Lung (tissue), 12 donors: ENCODE results near the gene KLK11. TPM values are rescaled to one million over a fixed set of nuclear protein-coding genes. Genes with fewer than 3 reads are reported as not detected.

ENCODE experiments used
- ATAC-seq: fragments of 200-7000 bp; cut with Tn5 transposase; one replicate; pipeline ENCODE4 v1.9.1; 2020; ENCODE audit warnings: moderate number of reproducible peaks; ENCODE audit not compliant: insufficient read depth, low FRiP score
- DNase-seq, 3 donors: peaks; one replicate each; pipeline ENCODE4 v3.0.0-alpha.2; 2013 to 2017
- H3K27ac ChIP-seq, 2 donors: one replicate each; pipeline ENCODE4 v1.5.1; 2013; ENCODE audit warnings: mild to moderate bottlenecking in 2 of 2, moderate library complexity in 2 of 2, control low read depth in 1 of 2, inconsistent platforms in 1 of 2, low read depth in 1 of 2, low read length in 1 of 2
- H3K27me3 ChIP-seq, 3 donors: one replicate each; pipeline ENCODE4 v1.5.1; 2013; ENCODE audit warnings: low read length in 2 of 3; ENCODE audit not compliant: control insufficient read depth in 3 of 3, insufficient read depth in 3 of 3
- H3K36me3 ChIP-seq, 4 donors: one replicate each; pipeline ENCODE4 v1.5.1; 2013; ENCODE audit warnings: low read length in 4 of 4, mild to moderate bottlenecking in 1 of 4, moderate library complexity in 1 of 4; ENCODE audit not compliant: control insufficient read depth in 4 of 4, insufficient read depth in 4 of 4
- H3K4me1 ChIP-seq, 5 donors: one replicate each; pipeline ENCODE4 v1.5.1; 2013; ENCODE audit warnings: low read length in 5 of 5, mild to moderate bottlenecking in 2 of 5, moderate library complexity in 1 of 5; ENCODE audit not compliant: control insufficient read depth in 5 of 5, insufficient read depth in 5 of 5
- H3K4me3 ChIP-seq: one replicate; pipeline ENCODE4 v1.5.1; 2013; ENCODE audit warnings: mild to moderate bottlenecking, control low read depth, moderate library complexity
- H3K9ac ChIP-seq, 2 donors: one replicate each; pipeline ENCODE4 v1.5.1; 2013; ENCODE audit warnings: low read length in 2 of 2, control low read depth in 1 of 2; ENCODE audit not compliant: insufficient read depth in 1 of 2
- H3K9me3 ChIP-seq, 4 donors: one replicate each; pipeline ENCODE4 v1.5.1; 2013; ENCODE audit warnings: low read length in 3 of 4, mild to moderate bottlenecking in 1 of 4, moderate library complexity in 1 of 4; ENCODE audit not compliant: control insufficient read depth in 4 of 4, insufficient read depth in 3 of 4
- WGBS, 2 donors: extraction: QIAGEN DNeasy Blood & Tissue Kit; methylation state at CpG; one replicate each; pipeline ENCODE4 v1.1.7; 2013; 5-methylcytosine and 5-hydroxymethylcytosine counted together
- polyA plus RNA-seq, 2 donors: library from polyadenylated mRNA; stranded (reverse); fragments of 200-250 nt; gene quantifications; one replicate each; pipeline ENCODE4 v1.2.1, GENCODE V29; 2013
- total RNA-seq, 2 donors: library from RNA; depleted of rRNA in 1 of 2; stranded (reverse); fragments of >200 nt in 1 of 2; gene quantifications; one replicate each; pipeline ENCODE4 v1.2.1, GENCODE V29; 2014 to 2021
- TF ChIP-seq, protein P1 (sequence below): IDR thresholded peaks from 2 replicates; pipeline ENCODE4 v1.5.1; 2012; ENCODE audit warnings: mild to moderate bottlenecking; ENCODE audit errors: control extremely low read depth, extremely low read depth
- donor health status: control.
- donor health status: control.
- donor health status: Bipolar disorder and iron deficiency.
- donor health status: healthy.
- donor health status: DM: yes; HTN: yes; CAD: no.

KLK11 gene
- total and polyA plus RNA-seq, 4 donors, result 14.1 to 38.6 (median 19.5) TPM

DNA sequence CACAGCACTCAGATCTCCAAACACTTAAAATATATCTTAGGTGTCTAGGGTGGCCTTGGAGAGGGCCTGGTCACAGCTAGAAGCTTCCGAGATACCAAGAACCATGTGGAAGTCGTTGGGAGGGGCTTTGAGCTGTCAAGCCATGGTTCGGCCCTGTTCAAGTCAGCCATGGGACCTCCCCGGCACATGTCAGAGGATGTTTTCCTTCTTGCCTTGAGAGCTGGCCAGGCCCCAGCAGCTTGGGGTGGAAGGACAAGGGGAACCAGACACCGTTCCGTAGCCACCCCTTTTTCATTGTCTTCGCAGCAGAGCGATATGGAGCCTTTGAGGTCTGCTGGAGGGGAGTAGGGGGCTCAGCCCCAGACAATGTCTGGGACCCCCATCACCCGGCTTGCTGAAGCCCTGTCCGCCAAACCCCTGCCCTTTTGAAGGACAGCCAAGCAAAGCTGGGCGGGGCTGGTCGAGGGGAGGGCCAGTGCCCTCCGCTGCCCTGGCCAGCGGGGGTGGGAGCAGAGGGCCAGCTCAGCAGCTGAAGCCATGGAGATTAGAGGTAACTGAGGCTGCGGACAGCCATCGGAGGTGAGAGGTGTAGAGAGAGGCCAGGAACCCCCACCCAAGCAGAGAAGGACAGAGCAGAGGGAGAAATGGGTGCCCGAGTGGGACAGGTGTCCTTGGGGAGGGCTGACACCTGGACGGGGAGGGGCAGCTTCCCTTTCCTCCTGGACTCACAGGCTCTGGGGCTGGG lies 435 bp downstream of the KLK11 start:
- peaks cover 3 to 8% (median 4%) of the 10 kb centered on the region in 3 donors for H3K27me3 ChIP-seq
- WGBS, 2 donors, result 57 to 68% methylated on average over 18 of the region's 18 CpGs
- TF ChIP-seq, protein P1, sequence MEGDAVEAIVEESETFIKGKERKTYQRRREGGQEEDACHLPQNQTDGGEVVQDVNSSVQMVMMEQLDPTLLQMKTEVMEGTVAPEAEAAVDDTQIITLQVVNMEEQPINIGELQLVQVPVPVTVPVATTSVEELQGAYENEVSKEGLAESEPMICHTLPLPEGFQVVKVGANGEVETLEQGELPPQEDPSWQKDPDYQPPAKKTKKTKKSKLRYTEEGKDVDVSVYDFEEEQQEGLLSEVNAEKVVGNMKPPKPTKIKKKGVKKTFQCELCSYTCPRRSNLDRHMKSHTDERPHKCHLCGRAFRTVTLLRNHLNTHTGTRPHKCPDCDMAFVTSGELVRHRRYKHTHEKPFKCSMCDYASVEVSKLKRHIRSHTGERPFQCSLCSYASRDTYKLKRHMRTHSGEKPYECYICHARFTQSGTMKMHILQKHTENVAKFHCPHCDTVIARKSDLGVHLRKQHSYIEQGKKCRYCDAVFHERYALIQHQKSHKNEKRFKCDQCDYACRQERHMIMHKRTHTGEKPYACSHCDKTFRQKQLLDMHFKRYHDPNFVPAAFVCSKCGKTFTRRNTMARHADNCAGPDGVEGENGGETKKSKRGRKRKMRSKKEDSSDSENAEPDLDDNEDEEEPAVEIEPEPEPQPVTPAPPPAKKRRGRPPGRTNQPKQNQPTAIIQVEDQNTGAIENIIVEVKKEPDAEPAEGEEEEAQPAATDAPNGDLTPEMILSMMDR, result no peak
- H3K4me3 ChIP-seq, result no peak overlapping the region
- no peaks in the 10 kb centered on the region for H3K4me1 ChIP-seq
- no peaks in the 10 kb centered on the region for H3K36me3 ChIP-seq
- H3K27ac ChIP-seq, result no peak overlapping the region
- no peak overlapping the region for H3K9ac ChIP-seq
- DNase-seq (peak in 2 of 3 donors; percentile 11 to 21), ATAC-seq (no peak)
- peaks cover 0 to 11% (median 0%) of the 10 kb centered on the region in 4 donors for H3K9me3 ChIP-seq

- DNase-seq (no peak), ATAC-seq (no peak)
- TF ChIP-seq, protein P1, result no peak
- Histone ChIP-seq H3K9me3 (peaks cover 0 to 7% (median 0%) of the 10 kb centered on the region in 4 donors), H3K27me3 (peaks cover 3 to 9% (median 4%) of the 10 kb centered on the region in 3 donors), H3K36me3 (no peaks in the 10 kb centered on the region), H3K27ac (no peak overlapping the region), H3K4me3 (no peak overlapping the region), H3K4me1 (no peaks in the 10 kb centered on the region), H3K9ac (no peak overlapping the region)
- WGBS, 2 donors, result 64 to 75% methylated on average over 6 of the region's 6 CpGs
These were observed 1.0 kb downstream of the KLK11 start for GRCh38 chr19:51025401-51025800.

- H3K27ac ChIP-seq, result no peak overlapping the region
- no peak overlapping the region for H3K9ac ChIP-seq
- peaks cover 0 to 7% (median 0%) of the 10 kb centered on the region in 4 donors for H3K9me3 ChIP-seq
- peaks cover 3 to 13% (median 8%) of the 10 kb centered on the region in 3 donors for H3K27me3 ChIP-seq
- ATAC-seq (no peak), DNase-seq (no peak)
- H3K4me3 ChIP-seq, result no peak overlapping the region
- TF ChIP-seq, protein P1, result no peak
- H3K4me1 ChIP-seq, result no peaks in the 10 kb centered on the region
- H3K36me3 ChIP-seq, result no peaks in the 10 kb centered on the region
- WGBS, 2 donors, result 42 to 62% methylated on average over 5 of the region's 5 CpGs
These were observed 1.5 kb downstream of the KLK11 start for GRCh38 chr19:51024924-51025323.
